LNCaP clone FGC (cell line): ENCODE measurements around the gene DENND5A.

Experiments
- DNase-seq: peaks from one replicate; pipeline ENCODE4 v3.0.0-alpha.2; 2011; ENCODE audit warnings: low read depth
- H3K4me3 ChIP-seq: 2 replicates; pipeline ENCODE4 v1.5.1; 2011; ENCODE audit warnings: mild to moderate bottlenecking, low read depth, low read length, control low read depth
- CTCF ChIP-seq: IDR thresholded peaks from 2 replicates; pipeline ENCODE4 v1.5.1; 2012; ENCODE audit warnings: mild to moderate bottlenecking; ENCODE audit not compliant: control insufficient read depth, insufficient read depth; ENCODE audit errors: extremely low read depth

Gene DENND5A

GRCh38 chr11:9160166-9160565, 105.0 kb downstream of the DENND5A start:
- DNase-seq = no peak
- no peak overlapping the region for H3K4me3 ChIP-seq
- no peak for TF ChIP-seq CTCF

GRCh38 chr11:9158898-9159391, 106.2 kb downstream of the DENND5A start:
- no peak for DNase-seq
- no peak overlapping the region for H3K4me3 ChIP-seq
- TF ChIP-seq CTCF = no peak

- no peak overlapping the region for H3K4me3 ChIP-seq
- DNase-seq = no peak
- no peak for TF ChIP-seq CTCF
Observed at GRCh38 chr11:9155930-9156329, 109.2 kb downstream of the DENND5A start.

GRCh38 chr11:9153651-9154050, 111.5 kb downstream of the DENND5A start:
- TF ChIP-seq CTCF = no peak
- no peak overlapping the region for H3K4me3 ChIP-seq
- DNase-seq = no peak

GRCh38 chr11:9151631-9152030, 113.5 kb downstream of the DENND5A start:
- no peak for TF ChIP-seq CTCF
- DNase-seq = no peak
- H3K4me3 ChIP-seq = no peak overlapping the region

GRCh38 chr11:9150926-9151325, 114.2 kb downstream of the DENND5A start:
- DNase-seq = no peak
- TF ChIP-seq CTCF = no peak
- H3K4me3 ChIP-seq = no peak overlapping the region

- TF ChIP-seq CTCF = no peak
- no peak for DNase-seq
- no peak overlapping the region for H3K4me3 ChIP-seq
Observed at GRCh38 chr11:9150501-9150900, 114.6 kb downstream of the DENND5A start.
